Keratinocyte (primary cell): ENCODE results near the gene ACTL10. TPM values are rescaled to one million over a fixed set of nuclear protein-coding genes. Genes with fewer than 3 reads are reported as not detected.
A peak's percentile ranks its signal among the peaks of the same experiment; 100 is the strongest.

Experiments used
- DNase-seq: peaks from one replicate; pipeline ENCODE4 v3.0.0-alpha.2; 2011; ENCODE audit warnings: low read depth, missing footprints, low spot score
- FAIRE-seq: peaks from 2 replicates; lab custom pipeline; 2011; peaks lifted over from hg19 to GRCh38; lab: Jason Lieb, UNC
- H2AFZ ChIP-seq: 2 replicates; pipeline ENCODE4 v1.6.0; 2012; ENCODE audit warnings: low read length, control low read depth, inconsistent platforms; ENCODE audit not compliant: control insufficient read depth
- H3K27ac ChIP-seq: 2 replicates; pipeline ENCODE4 v1.5.1; 2011; ENCODE audit warnings: low read length; ENCODE audit not compliant: control insufficient read depth, insufficient read depth
- H3K27me3 ChIP-seq: 3 replicates; pipeline ENCODE4 v1.6.0; 2011; ENCODE audit warnings: low read length; ENCODE audit not compliant: control insufficient read depth, insufficient read depth; ENCODE audit errors: extremely low read depth
- H3K36me3 ChIP-seq, 2 experiments: 2 replicates in 1 of 2; 3 replicates in 1 of 2; pipeline ENCODE4 v1.5.1; 2011; ENCODE audit warnings: low read length in 2 of 2, mild to moderate bottlenecking in 1 of 2; ENCODE audit not compliant: control insufficient read depth in 2 of 2, insufficient read depth in 2 of 2; ENCODE audit errors: extremely low read depth in 1 of 2
- H3K4me1 ChIP-seq: 3 replicates; pipeline ENCODE4 v1.5.1; 2011; ENCODE audit warnings: low read length; ENCODE audit not compliant: control insufficient read depth, insufficient read depth; ENCODE audit errors: extremely low read depth
- H3K4me2 ChIP-seq: 3 replicates; pipeline ENCODE4 v1.6.0; 2011; ENCODE audit warnings: low read depth, low read length; ENCODE audit not compliant: control insufficient read depth, insufficient read depth; ENCODE audit errors: extremely low read depth
- H3K4me3 ChIP-seq, 3 experiments: fragments of 200-600 bp in 1 of 3; sonication (generic) in 1 of 3; 2 replicates in 2 of 3; 3 replicates in 1 of 3; pipeline ENCODE4 v1.5.1; 2011 to 2016; ENCODE audit warnings: low read length in 3 of 3, mild to moderate bottlenecking in 3 of 3, control low read depth in 2 of 3, inconsistent platforms in 1 of 3, low read depth in 1 of 3, mixed read lengths in 1 of 3, mixed run types in 1 of 3, moderate library complexity in 1 of 3; ENCODE audit not compliant: control insufficient read depth in 2 of 3, insufficient read depth in 2 of 3; ENCODE audit errors: extremely low read depth in 1 of 3
- H3K79me2 ChIP-seq: 2 replicates; pipeline ENCODE4 v1.6.0; 2012; ENCODE audit warnings: low read length; ENCODE audit not compliant: control insufficient read depth, insufficient read depth
- H3K9ac ChIP-seq: 3 replicates; pipeline ENCODE4 v1.6.0; 2011; ENCODE audit warnings: low read length; ENCODE audit not compliant: control insufficient read depth, insufficient read depth; ENCODE audit errors: extremely low read depth
- H3K9me1 ChIP-seq: 3 replicates; pipeline ENCODE4 v1.6.0; 2011; ENCODE audit warnings: low read length; ENCODE audit not compliant: control insufficient read depth, insufficient read depth; ENCODE audit errors: extremely low read depth
- H3K9me3 ChIP-seq: 2 replicates; pipeline ENCODE4 v1.5.1; 2012; ENCODE audit warnings: low read depth, low read length; ENCODE audit not compliant: control insufficient read depth
- H4K20me1 ChIP-seq: 3 replicates; pipeline ENCODE4 v1.6.0; 2011; ENCODE audit warnings: low read length; ENCODE audit not compliant: control insufficient read depth, insufficient read depth; ENCODE audit errors: extremely low read depth
- EZH2 ChIP-seq: IDR thresholded peaks from one replicate; pipeline ENCODE4 v1.6.1; 2012; ENCODE audit warnings: inconsistent platforms, mild to moderate bottlenecking, low read length, moderate library complexity
- dilution Hi-C: fragments of 300-500 bp; cut with MboI; formaldehyde crosslinking; loops from one replicate; pipeline ENCODE4 v1.7.0; 2020; ENCODE audit warnings: low sequenced_read_pairs; ENCODE audit not compliant: extremely low pct_ligation_motif_present
- polyA plus RNA-seq, 5 experiments: library from polyadenylated mRNA; depleted of rRNA in 3 of 5; stranded (reverse) in 3 of 5; stranded (forward) in 1 of 5; unstranded in 1 of 5; fragments of >200 nt; gene quantifications; 1 replicate in 1 of 5; 2 replicates in 3 of 5; 3 replicates in 1 of 5; pipeline versions ENCODE4 v1.2.1 to v1.2.3, GENCODE V29; 2011 to 2012; ENCODE audit warnings: missing spikeins in 2 of 5, low read depth in 1 of 5, low replicate concordance in 1 of 5
- TF ChIP-seq, protein P1 (sequence below), 3 experiments: IDR thresholded peaks in 1 of 3; conservative IDR thresholded peaks in 1 of 3; optimal IDR thresholded peaks in 1 of 3; 2 replicates in 2 of 3; 3 replicates in 1 of 3; pipeline versions ENCODE3 to v1.5.1; 2011; ENCODE audit warnings: low read length in 3 of 3, mild to moderate bottlenecking in 3 of 3, moderate library complexity in 2 of 3, control low read depth in 1 of 3, inconsistent platforms in 1 of 3; ENCODE audit not compliant: insufficient read depth in 2 of 3; ENCODE audit errors: extremely low read depth in 1 of 3

ACTL10 gene
- polyA plus RNA-seq, 1 donor (not counting 4 experiments of a cell fraction or from before 2014, with no cell fraction given): 0.28 TPM

DNA sequence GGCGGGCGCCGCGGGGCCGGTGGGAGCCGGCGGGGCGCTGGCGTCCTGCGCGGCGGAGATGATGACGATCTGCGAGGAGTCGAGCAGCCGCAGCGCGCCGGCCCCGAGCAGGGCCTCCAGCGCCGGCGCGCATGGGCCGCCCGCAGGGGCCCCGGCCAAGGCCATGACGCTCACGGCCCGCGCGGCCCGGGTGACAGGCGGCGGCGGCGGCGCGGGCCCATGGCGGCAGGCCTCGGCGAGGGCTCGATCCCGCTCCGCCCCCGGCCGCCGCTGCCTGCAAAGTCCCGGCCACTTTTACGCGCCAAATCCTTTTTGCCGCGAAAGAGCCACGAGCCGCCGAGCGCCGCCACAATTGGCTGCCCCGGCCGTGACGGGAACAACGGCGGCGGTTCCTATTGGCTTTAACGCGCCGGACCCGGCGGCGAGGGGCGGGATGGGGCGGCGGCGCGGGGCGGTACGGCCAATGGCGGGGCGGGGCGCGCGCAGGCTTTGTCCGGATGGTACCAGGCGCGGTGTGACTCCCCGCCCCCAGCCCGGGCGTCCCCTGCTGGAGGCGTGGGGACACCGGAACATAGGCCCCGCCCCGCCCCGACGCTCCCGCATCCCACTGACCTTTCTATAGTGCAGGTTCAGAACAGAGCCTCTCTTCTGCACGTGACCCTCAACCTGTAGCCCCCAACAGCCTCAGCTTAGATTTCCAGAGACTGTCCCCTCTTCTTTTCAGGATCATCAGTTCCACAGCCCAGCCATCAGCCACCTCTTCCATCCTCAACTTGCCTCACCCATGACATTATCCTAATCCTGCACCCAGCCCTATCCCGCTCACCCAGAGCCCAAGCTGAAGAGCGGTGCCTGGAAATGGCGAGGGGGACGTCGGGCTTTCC, 19.6 kb downstream of the ACTL10 start, which contains the start of gene E2F1:
TSS of gene E2F1 (minus strand) at position 286 of the 884 bp plus-strand sequence. CDS start at position 165, 121 bp downstream.
- TF ChIP-seq, protein P1, sequence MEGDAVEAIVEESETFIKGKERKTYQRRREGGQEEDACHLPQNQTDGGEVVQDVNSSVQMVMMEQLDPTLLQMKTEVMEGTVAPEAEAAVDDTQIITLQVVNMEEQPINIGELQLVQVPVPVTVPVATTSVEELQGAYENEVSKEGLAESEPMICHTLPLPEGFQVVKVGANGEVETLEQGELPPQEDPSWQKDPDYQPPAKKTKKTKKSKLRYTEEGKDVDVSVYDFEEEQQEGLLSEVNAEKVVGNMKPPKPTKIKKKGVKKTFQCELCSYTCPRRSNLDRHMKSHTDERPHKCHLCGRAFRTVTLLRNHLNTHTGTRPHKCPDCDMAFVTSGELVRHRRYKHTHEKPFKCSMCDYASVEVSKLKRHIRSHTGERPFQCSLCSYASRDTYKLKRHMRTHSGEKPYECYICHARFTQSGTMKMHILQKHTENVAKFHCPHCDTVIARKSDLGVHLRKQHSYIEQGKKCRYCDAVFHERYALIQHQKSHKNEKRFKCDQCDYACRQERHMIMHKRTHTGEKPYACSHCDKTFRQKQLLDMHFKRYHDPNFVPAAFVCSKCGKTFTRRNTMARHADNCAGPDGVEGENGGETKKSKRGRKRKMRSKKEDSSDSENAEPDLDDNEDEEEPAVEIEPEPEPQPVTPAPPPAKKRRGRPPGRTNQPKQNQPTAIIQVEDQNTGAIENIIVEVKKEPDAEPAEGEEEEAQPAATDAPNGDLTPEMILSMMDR (optimal IDR thresholded peaks at IDR 0.05 in 1 of 3, IDR thresholded peaks at IDR 0.05 in 1 of 3, conservative IDR thresholded peaks at IDR 0.05 in 1 of 3; ENCODE audit: extremely low read depth in 1 of 3, insufficient read depth in 2 of 3, low read length in 3 of 3): peak in 2 of 3 experiments; percentile 21 to 33
- TF ChIP-seq EZH2: no peak
- DNase-seq (no peak), FAIRE-seq (no peak)
- Histone ChIP-seq H3K4me2 (peak within 1 kb of the TSS; percentile 95), H2AFZ (peak within 1 kb of the TSS; percentile 79), H3K36me3 (no peaks in the 10 kb centered on the region), H3K27ac (peak within 1 kb of the TSS; percentile 38), H3K9ac (peak within 1 kb of the TSS; percentile 64), H3K27me3 (no peaks in the 10 kb centered on the region), H3K4me1 (peaks cover 13% of the 10 kb centered on the region), H3K79me2 (peaks cover 12% of the 10 kb centered on the region), H4K20me1 (no peaks in the 10 kb centered on the region), H3K4me3 (peak within 1 kb of the TSS; percentile 27 to 84 (median 73)), H3K9me1 (no peaks in the 10 kb centered on the region), H3K9me3 (no peaks in the 10 kb centered on the region)
- dilution Hi-C loops: no loop called here

DNA sequence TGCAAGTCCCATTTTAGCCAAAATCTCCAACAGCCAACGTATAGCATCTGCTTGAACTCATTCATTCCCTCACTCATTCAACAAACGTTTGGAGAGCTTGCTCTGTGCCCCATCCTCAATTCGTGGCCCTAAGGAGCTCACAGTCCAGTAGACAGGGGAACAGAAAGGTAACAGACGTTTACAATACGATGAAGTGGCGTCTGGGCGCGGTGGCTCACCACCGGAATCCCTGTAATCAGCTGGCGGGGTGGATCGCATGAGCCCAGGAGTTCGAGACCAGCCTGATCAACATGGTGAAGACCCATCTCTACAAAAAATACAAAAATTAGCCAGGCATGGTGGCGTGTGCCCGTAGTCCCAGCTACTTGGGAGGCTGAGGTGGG, 20.2 kb downstream of the ACTL10 start:
- dilution Hi-C loops: no loop called here
- H3K9ac ChIP-seq: peak overlapping the region; percentile 9

More for the DNA sequence above, 20.2 kb downstream of the ACTL10 start:
- Histone ChIP-seq H3K79me2 (peaks cover 12% of the 10 kb centered on the region), H3K4me1 (peaks cover 13% of the 10 kb centered on the region), H4K20me1 (no peaks in the 10 kb centered on the region), H3K36me3 (no peaks in the 10 kb centered on the region), H3K4me2 (peak overlapping the region; percentile 60), H3K27me3 (no peaks in the 10 kb centered on the region), H3K9me3 (no peaks in the 10 kb centered on the region), H2AFZ (peak overlapping the region; percentile 79), H3K27ac (no peak overlapping the region), H3K9me1 (no peaks in the 10 kb centered on the region), H3K4me3 (peak overlapping the region in 1 of 3 experiments; percentile 61)
- no peak for FAIRE-seq
- no peak for DNase-seq
- TF ChIP-seq, protein P1 (optimal IDR thresholded peaks at IDR 0.05 in 1 of 3, IDR thresholded peaks at IDR 0.05 in 1 of 3, conservative IDR thresholded peaks at IDR 0.05 in 1 of 3; ENCODE audit: extremely low read depth in 1 of 3, insufficient read depth in 2 of 3, low read length in 3 of 3): no peak
- TF ChIP-seq EZH2: no peak
